Measurements from ENCODE around the gene CTDP1. TPM values are rescaled to one million over a fixed set of nuclear protein-coding genes. Genes with fewer than 3 reads are reported as not detected.

Gene CTDP1
- total RNA-seq, 1 experiment from 2014 or later: 33.7 TPM

GRCh38 chr18:79760881-79761280 is 81.3 kb downstream of the CTDP1 start:
- Mint-ChIP-seq H3K4me3 (no peak overlapping the region), H3K4me1 (no peaks in the 10 kb centered on the region), H3K9me3 (peaks cover 16 to 32% of the 10 kb centered on the region in 2 experiments), H3K27ac (no peak overlapping the region), H3K36me3 (ENCODE audit: insufficient read depth in 1 of 3, low read depth in 3 of 3) (peaks cover 0 to 4% (median 0%) of the 10 kb centered on the region in 3 experiments; a peak in 5 of 7 replicates), H3K27me3 (ENCODE audit: low read depth) (peaks cover 13% of the 10 kb centered on the region)
- Histone ChIP-seq H3T11ph (ENCODE audit: low read length) (no peak overlapping the region), H2AFZ (ENCODE audit: low read length) (no peak overlapping the region), H3K4ac (ENCODE audit: low read depth, low read length) (no peak overlapping the region), H4K91ac (ENCODE audit: insufficient read length, low read depth, low read length) (no peak overlapping the region), H4K8ac (replicated peaks; ENCODE audit: insufficient read length, low read depth, low read length) (no peak overlapping the region), H3K9ac (ENCODE audit: extremely low read depth, insufficient read length, low read length) (no peak overlapping the region), H2BK120ac (ENCODE audit: low read depth, low read length, poor library complexity, severe bottlenecking) (no peak overlapping the region), H3K23ac (ENCODE audit: insufficient read length, low read depth, low read length) (no peak overlapping the region), H3K79me2 (ENCODE audit: insufficient read depth, low read length) (no peaks in the 10 kb centered on the region), H2BK20ac (ENCODE audit: low read depth, low read length, poor library complexity, severe bottlenecking) (no peak overlapping the region), H2AK5ac (ENCODE audit: insufficient read length, low read length) (no peak overlapping the region), H3K18ac (ENCODE audit: insufficient read length, low read depth, low read length) (no peak overlapping the region), H3K27me3 (ENCODE audit: insufficient read depth, low read length) (no peaks in the 10 kb centered on the region), H2BK15ac (ENCODE audit: low read depth, low read length) (no peak overlapping the region), H3K23me2 (ENCODE audit: insufficient read length, low read depth, low read length, poor library complexity, severe bottlenecking) (no peaks in the 10 kb centered on the region), H2BK12ac (ENCODE audit: insufficient read length, low read depth, low read length) (no peak overlapping the region), H3K4me2 (ENCODE audit: insufficient read depth, insufficient read length, low read length) (no peak overlapping the region), H3K4me1 (ENCODE audit: insufficient read depth, low read length) (no peaks in the 10 kb centered on the region), H4K20me1 (ENCODE audit: control insufficient read depth, insufficient read depth, insufficient read length) (no peaks in the 10 kb centered on the region), H4K5ac (ENCODE audit: insufficient read length, low read depth, low read length) (no peak overlapping the region), H3K9me3 (ENCODE audit: control insufficient read depth, low read depth, low read length) (no peaks in the 10 kb centered on the region), H3K79me1 (ENCODE audit: insufficient read depth, low read depth, low read length, poor library complexity, severe bottlenecking) (no peaks in the 10 kb centered on the region), H3K27ac (ENCODE audit: insufficient read length, low read depth, low read length) (no peak overlapping the region), H3K14ac (ENCODE audit: insufficient read depth, low read length) (no peak overlapping the region), H2BK5ac (ENCODE audit: insufficient read length, low read length) (no peak overlapping the region), H3K56ac (ENCODE audit: insufficient read length, low read depth, low read length) (no peak overlapping the region)
- no peak for DNase-seq
- no peak for TF ChIP-seq CTCF (conservative IDR thresholded peaks at IDR 0.05)
- no CpG with 5 or more reads among the region's 1 CpG for WGBS (ENCODE audit: extremely low coverage, insufficient read length, low lambda C conversion rate)

Data from H9 (cell line).